ENCODE measurements around the gene WBP1L.
A peak's percentile ranks its signal among the peaks of the same experiment; 100 is the strongest.
"Not testable (repeated sequence)": the region's sequence is repeated elsewhere in the genome, so short reads cannot be mapped to it uniquely, and the experiment has no call there.

The WBP1L gene

DNA sequence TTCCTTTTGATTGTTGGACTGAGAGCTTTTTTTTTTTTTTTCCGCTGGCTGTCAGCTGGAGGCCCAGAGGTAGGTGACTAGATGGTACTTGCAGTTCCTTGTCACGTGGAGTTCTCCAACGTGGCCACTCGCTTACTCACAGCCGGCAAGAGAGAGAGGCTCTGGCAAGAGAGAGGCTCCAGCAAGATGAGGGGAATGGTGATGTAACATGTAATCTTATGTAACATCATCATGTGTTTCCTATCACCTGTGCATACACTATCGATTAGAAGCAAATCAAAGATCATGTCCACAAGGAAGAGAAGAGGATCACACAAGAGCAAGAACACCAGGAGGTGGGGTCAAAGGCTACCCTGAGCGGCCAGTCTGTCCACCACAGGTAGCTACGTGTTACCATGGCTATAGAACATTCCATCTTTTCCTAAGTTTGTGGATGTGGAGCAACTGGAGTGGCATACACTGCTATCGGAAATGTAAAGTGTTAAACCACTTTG, 106.3 kb downstream of the WBP1L start:
- no peak for DNase-seq

DNA sequence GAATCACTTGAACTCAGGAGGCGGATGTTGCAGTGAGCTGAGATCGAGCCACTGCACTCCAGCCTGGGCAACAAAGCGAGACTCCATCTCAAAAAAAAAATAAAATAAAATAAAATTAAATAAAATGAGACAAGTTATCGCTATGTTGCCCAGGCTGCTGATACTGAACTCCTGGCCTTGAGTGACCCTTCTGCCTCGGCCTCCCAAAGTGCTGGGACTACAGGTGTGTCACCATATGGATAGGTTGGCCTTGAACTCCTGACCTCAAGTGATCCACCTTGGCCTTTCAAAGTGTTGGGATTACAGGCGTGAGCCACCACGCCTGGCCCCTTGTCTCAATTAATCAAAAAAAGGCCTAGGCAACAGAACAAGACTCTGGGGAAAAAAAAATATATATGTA, 109.5 kb downstream of the WBP1L start:
- not testable (repeated sequence) for DNase-seq

DNA sequence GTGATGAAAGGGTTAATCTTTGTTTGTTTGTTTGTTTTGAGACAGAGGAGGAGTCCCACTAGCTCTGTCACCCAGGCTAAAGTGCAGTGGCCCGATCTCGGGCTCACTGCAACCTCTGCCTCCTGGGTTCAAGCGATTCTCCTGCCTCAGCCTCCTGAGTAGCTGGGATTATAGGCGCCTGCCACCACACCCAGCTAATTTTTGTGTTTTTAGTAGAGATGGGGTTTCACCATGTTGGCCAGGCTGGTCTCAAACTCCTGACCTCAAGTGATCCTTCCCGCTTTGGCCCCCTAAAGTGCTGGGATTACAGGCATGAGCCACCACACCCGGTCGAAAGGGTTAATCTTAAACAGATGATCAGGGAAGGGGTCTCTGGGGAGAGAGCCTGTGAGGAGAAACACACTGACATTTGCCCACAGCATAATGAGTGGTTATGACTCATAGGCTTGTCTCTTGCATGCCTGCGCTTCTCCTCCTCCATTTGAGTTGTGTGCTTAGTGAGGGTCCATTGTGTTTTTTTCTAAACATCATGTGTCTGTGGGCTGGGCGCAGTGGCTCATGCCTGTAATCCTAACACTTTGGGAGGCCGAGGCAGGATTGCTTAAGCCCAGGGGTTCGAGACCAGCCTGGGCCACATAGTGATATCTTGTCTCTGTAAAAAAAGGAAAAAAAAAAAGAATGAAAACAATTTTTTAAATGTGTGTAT, 112.1 kb downstream of the WBP1L start:
- DNase-seq = not testable (repeated sequence)

DNA sequence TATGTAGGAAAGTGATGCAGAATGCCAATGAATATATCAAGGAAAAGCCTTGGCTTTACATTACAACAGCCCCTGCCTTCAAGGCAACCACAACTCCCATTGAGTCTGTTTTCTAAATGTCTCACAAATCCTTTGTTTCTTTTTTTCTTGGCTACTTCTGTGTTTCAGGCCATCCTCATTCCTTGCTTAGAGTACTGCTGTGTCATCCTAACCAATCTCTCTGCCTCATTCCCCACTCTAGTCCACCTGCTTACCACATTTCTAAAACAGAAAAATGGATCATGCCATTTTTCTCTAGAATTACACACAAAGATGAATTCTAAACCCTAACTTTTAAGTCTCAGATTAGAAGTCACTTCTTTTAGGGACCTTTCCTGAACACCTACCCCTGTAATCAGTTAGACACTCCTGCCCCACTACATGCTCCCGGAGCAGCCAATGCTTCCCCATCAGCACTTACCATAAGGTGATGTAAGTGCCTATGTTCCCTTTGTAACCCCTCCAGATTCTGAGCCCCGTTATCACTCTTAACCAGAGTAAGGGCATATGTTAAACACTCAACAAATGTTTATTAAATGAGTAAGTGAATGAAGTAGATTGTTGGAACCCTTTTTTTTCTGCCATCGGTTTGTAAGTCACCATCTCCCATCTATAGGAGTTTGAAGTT, 113.1 kb downstream of the WBP1L start:
- no peak for DNase-seq

DNA sequence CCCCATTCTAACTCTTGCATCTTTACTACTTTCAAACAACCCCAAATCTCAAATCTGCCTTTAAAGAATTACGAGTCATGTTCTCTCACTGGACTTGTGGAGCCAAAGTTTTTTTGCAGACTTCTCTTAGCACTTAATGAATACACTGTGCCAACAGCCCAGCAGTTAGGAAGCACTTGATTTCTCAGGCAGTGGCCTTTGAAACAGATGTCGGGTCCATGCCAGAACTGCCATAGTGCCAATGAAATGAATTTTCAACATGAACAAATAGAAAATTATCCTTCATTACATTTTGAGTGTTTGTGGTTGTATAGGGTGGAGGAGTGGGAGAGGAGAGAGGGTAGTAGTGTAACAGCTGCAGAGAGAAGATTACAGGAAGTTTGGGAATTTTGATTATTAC, 116.2 kb downstream of the WBP1L start:
- DNase-seq = peak; percentile 8

DNA sequence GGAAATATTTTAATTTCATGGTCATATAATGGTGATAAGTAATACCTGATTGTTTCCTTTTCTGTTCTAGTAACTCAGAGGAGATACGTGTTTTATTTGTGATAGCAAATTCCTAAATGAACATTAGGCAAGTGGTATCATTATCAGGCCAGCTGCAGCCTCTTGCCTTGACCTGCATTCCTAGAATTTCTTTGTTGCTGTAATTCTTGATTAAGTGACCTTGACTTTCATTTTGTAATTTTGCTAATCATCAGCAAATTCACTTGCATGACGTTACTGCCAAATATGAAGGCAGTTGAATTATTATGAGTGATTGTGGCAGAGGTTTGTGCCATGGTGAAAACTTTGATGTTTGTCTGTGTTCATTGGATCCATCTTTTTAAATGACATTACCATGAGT, 119.9 kb downstream of the WBP1L start:
- no peak for DNase-seq

DNA sequence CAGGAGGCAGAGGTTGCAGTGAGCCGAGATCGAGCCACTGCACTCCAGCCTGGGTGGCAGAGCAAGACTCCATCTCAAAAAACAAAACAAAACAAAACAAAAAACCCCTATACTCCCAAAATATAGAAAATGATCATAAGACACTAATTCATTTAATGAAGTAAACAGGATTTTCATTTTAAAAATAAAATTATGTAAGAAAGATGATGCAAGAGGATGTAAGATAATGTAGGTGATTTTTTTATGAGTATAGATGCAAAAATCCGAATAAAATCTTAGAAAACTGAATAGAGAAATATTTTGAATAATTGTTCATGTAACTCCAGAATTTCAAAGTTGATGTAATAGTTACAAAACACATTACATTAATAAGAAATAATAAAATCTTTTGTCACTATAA, 121.9 kb downstream of the WBP1L start:
- DNase-seq = no peak
